GM18526 (cell line): ENCODE measurements around the gene WDR20.

Experiments used
- POLR2A ChIP-seq: IDR thresholded peaks from 3 replicates; pipeline ENCODE4 v1.6.1; 2011; ENCODE audit not compliant: insufficient read length; ENCODE audit errors: extremely low read depth

The WDR20 gene

DNA sequence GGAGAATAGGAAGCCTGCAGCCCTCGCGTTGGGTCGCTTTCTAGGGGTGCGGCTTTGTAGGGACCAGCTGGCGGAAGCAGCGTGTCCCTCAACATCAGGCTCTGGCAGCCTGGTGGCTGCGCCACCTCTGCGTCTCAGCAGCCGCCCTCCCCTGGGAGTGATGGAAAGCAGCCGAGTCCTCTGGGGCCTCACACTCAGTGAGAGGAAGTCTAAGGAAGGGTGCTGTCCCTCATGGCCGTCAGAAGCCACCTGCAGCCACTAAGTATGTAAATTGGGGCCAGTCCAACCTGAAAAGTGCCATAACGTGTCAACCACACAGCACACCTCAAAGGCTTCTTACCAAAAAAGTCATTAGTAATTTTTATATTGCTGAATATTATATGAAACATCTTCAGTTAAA lies 80.3 kb downstream of the WDR20 start:
- TF ChIP-seq POLR2A = no peak

DNA sequence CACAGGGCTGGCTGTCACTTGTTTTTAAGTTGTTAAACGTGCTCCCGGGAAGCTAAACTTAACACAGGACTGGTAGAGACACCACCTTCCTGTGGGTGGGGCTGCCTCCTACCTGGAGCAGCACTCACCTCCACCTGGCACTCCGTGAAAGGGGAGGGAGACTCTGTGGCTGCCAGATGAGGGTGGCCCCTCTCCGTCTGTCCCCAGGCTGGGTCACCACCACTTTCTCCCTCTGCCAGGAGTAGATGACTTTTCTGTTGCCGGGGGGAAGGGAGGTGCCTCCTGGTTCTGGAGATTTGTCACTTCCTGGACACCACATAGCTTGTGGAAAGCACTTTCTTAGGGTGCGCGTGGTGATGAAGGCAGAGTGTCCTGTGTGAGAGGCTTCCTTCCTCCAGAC lies 81.3 kb downstream of the WDR20 start:
- TF ChIP-seq POLR2A = no peak

DNA sequence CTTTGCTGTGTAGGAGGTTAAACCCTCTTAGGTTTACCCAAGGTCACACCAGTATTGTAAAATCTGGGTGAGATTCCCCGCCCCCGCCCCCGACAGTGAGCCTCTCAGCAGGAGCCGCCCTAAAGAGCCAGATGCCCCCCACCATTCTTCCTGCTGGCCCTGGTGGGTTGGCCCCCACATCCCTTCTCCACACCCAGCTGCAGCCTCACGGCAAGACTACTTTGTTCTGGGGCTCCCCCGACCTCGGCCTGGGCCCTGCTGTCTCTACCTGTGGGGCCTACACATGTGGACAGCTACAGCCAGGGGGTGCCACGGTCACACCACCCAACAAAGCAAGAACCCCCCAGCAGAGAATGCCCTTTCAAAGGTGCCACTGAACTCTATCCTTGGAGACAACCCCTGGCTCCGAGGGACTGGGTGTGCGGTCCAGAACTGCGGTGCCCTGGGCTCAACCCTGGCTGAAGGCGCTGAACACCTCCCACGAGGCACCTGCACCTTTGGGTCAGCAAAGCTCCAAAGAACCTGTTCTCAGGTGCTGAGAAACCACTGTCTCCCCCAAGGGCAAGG lies 82.4 kb downstream of the WDR20 start:
- no peak for TF ChIP-seq POLR2A

DNA sequence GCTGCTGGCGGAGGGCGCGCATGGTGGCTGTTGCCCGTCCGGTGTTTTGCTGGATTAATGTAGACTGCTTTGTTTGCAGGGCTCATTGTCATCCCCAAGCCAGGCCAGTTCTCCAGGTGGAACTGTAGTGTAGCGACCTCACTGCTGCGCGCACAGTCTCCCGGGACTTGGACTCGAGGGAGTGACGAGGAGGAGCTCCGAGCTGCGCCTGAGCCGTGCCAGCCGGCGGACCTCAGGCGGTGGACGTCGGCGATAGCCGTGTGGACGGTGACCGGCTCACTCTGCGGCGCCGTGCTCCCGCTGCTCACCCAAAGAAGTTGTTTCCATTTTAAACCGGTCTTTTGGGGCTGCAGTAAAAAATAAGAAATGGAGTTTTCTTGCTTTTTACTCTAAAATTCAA lies 83.1 kb downstream of the WDR20 start:
- TF ChIP-seq POLR2A = no peak

DNA sequence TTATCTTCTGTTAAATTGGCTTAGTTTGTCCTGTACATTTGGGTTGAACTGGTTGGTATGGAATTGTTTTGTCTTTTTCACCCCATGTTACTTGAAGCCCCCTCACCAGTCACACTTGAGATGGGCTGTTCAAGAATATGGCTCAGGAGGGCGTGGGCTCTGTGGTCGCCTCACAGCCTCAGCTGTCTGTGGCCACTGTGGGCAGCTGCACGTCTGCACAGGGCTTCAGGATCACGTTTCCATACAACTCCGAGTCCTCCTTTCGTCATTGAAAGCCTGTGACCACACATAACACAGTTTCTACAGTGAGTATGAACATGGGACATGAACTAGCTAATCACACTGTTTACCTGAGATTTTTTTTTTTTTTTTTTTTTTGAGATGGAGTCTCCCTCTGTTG lies 84.0 kb downstream of the WDR20 start:
- TF ChIP-seq POLR2A = no peak

DNA sequence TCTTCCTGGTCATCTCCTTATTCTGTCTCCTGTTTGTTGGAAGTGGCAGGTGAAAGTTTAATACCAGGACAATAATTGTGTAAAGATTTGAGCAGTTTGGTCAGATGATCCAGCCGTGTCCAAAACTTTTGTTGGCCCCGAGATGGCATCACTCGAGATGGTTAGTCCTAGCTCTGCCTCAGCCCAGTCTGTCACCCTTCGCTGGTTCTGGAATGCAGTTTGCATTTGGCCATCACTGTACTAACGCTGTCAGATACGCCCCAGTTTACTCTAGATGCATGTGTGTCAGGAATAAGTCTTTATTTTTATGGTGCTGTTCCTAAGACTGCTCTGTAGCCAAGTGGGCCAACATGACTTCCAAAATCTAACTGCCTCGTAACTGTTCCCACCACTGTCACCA lies 85.7 kb downstream of the WDR20 start:
- no peak for TF ChIP-seq POLR2A

DNA sequence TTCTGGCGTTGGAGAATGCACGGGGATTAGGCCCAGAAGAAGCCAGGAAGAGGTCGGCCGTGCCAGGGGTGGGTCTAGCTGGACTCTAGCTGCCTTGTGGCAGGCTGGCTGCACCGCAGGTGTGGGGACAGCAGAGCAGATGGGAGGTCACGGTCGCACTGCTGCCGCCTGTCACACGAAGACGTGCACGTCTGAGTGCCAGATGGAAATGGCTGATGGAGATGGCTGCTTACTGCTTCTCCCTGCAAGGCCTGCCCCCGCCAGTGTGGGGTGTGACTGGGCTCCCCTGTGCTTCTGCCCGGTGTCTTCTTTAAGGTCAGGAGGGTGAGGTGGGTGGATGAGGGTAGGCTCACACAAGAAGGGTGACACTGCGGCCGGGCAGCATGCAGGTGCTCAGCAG lies 86.2 kb downstream of the WDR20 start:
- no peak for TF ChIP-seq POLR2A

DNA sequence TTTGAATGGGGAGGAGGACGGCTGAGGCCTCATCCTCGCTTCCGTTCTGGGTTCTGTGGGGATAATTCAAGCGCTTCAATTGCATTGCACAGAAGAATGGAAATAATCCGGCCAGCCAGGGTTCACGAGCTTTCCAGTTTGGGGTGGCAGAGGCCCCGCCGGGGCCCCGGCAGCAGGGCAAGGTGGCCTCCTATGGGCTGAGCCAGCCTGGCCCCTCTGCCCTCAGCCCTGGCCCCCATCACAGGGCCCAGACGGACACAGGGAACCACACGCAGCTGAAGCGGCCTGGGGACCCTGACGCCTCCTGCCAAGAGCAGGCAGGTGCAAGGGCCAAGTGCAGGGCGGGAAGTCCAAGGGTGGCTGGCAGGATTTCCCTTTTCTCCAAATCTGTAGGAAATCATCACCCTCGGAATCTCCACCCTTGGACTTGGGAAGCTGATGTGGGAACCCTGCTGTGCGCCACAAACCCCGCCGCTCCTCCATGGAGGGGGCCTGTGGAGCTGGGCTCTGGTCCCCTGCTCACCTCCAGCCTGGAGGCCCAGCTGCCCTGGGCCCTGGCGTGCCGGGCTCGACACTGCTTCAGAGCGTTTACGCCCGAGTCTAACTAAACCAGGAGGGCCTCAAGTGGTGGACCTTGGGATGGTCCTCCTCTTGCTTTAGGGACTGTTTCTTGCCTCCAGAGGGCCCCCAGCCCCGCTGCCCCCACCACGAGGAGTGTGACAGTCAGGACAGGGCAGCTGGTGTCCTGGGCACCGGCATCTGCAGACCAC lies 86.8 kb downstream of the WDR20 start:
- no peak for TF ChIP-seq POLR2A

DNA sequence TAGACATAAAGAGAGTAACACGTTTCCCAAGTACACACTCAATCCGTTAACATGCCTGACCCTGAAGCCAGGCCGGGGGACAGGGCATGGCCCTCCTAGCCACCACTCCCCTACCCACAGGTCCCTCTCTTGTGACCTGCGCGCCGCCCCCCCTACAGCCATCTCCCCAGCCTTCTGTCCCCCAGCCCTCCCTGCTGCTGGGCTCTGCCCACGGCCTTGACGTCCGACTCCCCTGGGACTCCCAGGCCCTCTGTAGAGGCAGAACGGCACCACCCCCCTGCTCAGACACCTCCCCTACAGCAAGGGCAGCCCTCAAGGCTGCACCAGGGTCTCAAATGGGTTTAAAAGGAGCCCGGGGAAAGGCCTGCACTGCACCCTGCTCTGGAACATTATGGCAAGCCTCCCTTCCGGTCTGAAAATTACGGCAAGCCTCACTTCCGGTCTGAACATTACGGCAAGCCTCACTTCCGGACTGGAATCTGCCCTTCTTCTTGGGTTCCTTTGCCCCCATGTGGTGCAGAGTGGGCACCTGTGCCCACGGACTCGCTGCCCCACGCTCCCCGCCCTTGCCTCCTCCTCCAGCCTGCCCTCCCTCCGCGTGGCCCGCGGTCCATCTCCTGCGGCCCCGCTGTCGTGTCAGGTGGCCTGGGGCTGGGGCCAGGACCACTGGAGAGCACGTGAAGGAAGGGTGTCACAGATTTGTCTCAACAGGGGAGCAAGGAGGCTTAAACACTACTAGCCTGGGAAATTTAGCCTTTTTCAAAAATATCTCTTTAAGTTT lies 87.7 kb downstream of the WDR20 start:
- no peak for TF ChIP-seq POLR2A

DNA sequence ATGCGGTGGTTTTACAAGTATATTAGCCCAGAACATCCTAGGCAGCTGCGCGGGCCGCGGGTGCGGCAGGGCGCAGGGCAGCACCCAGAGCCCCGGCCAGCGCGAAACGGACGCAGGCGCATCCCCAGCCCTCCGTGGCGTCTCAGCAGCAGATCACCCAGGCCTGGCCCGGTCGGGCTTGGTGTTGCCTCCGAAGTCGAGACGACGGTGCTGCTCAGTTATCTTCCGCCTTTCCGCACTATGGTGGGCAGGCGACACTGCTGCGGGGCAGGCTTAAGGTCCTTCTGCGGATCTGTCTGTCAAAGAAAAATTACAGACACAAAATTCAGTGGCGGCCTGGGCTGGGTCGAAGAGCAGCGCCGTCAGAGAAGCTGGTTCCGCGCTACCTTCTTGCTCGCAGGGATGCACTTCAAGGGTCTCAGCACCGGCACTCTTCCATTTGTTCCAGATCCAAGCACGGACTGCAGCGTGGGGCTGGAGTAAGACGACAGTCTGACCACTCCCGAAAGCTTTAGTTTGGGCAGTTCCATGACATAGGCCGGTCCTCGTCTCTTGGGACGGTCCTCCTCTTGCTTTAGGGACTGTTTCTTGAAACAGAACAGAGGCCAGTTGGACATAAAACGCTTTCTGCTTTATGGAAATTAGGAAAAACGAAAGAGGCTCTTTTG lies 89.5 kb downstream of the WDR20 start:
- TF ChIP-seq POLR2A = no peak

DNA sequence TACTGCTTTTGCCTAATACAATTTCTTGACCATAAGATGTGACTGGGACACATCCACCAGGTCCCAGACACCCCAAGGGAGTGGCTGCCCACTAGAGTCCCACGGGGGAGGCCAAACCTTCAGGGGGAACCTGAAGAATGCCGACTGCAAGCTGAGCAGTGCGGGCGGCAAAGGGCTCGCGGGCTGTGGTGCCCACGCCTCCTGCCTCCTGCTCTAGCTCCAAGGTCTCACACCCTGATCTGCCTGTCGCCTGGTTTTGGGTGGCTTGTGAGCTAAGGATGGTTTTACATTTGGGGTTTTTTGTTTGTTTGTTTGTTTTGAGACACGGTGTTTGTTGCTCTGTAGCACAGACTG lies 90.0 kb downstream of the WDR20 start:
- no peak for TF ChIP-seq POLR2A

DNA sequence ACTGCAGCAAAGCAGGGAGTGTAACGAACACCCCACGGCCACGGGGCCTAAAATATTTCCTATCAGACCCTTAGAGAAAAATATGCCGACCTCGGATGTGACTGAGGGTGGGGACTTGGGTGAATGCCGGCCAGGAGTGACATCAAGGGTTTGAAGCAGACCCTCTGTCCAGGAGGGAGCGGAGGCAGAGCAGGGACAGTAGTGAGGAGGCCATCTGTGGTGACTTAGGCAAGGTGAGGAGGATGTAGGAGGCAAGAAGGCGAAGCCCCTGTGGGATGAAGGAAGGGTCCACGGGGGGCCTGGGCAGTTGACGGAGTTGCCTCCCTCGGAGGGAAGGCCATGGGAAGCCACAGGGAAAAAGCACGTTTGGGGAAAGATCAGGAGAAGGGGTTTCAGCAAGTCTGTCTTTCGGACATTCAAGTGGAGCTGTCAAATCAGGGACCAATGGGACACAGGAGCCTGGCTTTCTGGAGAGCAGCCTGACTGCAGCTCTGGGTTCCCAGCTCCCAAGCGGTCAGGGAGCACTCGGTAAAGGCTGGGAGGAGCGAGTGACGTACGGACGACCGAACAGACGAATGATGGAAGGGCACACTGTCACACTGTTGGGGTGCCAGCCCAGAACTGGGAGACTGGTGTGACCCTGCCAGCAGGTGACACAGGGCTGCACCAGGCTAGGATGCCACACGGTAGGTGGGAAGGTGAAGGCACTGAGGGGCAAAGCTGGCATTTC lies 90.9 kb downstream of the WDR20 start:
- TF ChIP-seq POLR2A = no peak

DNA sequence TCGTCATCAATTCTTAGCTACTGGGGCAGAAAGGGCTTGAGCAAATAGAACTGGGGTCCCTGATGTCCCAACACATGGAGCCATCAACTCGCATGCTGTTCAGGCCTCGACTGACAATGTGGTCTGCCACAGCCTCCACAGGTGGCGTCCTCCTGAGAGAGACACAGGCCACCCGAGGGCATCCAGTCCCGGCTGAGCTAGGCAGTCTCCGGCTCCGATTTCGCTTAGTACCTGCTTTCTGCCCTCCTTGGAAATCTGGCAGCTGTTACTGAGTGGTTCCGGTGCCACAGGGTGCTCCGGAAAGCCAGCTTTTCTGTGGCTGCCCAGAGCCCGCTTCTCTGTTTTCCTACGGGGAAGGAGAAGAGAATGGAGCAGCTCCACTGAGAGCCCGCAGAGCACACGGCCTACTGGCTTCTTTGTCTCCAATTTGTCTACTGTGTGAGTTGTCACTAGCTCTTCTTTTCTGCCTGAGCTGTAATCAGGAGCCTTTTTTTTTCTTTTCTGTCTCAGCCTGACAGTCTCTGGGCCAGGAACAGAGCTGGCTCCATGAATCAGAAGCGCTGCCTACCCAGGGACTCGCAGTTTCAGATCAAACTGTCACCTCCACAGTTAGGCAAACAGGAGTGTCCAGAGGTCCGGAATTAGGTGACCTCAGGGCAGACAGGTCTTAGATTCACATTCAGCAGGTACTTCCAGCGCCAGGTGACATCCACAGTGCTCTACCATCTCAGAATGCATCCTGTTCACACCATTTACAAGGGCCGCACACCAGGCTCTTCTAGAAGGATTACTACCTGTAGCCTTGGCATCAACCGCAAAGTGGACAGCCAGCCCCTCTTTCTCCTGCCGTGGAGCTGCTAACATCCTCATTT lies 92.0 kb downstream of the WDR20 start:
- TF ChIP-seq POLR2A = no peak

DNA sequence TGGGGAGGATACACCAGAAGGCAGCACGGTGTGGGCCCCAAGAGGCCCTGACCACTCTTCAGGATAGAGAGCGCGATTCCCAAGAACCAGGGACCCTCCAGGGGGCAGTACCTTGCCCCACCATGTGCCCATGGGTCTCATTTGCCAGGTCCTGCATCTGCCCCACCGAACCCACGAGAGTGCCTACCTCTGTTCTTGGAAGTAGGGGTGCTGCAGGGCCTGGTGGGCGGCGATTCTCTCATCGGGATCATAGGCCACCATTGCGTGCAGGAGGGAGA lies 92.6 kb downstream of the WDR20 start:
- no peak for TF ChIP-seq POLR2A
